GM13977 (cell line): ENCODE data around the gene SCN3A.

Experiments used
- DNase-seq: peaks from one replicate; pipeline ENCODE4 v3.0.0; 2012; ENCODE audit warnings: low spot score
- in situ Hi-C: fragments of 300-500 bp; cut with MboI; formaldehyde crosslinking; loops from one replicate; pipeline ENCODE4 v1.12.0; 2022; ENCODE audit warnings: low sequenced_read_pairs, low pct_unique_long_range_greater_than_20kb, mixed read lengths, inconsistent platforms; ENCODE audit not compliant: unreplicated experiment
- TF ChIP-seq, protein P1 (sequence below): IDR thresholded peaks from 2 replicates; pipeline ENCODE4 v1.5.1; 2012; ENCODE audit warnings: mild to moderate bottlenecking, control low read depth; ENCODE audit not compliant: insufficient read depth; ENCODE audit errors: extremely low read depth, missing control alignments

Gene SCN3A

DNA sequence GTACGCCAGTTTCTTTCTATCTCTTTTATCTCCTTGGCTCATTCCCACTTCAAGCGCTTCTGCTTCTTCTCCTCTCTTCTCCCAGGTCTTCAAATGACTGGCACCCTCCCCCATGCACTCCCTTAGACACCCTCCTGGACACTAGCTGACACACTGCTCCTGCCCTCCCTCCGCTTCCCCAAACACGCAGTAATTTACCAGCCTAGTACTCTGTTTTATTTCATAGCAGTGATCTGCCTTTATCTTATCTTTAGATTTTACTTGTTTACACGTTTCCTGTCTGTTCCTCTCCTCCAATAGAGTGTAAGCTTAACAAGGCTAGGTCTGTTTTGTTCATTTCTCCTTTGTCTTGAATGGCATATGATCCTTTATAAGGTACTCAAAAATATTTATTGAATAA lies 93.9 kb downstream of the SCN3A start:
- TF ChIP-seq, protein P1, sequence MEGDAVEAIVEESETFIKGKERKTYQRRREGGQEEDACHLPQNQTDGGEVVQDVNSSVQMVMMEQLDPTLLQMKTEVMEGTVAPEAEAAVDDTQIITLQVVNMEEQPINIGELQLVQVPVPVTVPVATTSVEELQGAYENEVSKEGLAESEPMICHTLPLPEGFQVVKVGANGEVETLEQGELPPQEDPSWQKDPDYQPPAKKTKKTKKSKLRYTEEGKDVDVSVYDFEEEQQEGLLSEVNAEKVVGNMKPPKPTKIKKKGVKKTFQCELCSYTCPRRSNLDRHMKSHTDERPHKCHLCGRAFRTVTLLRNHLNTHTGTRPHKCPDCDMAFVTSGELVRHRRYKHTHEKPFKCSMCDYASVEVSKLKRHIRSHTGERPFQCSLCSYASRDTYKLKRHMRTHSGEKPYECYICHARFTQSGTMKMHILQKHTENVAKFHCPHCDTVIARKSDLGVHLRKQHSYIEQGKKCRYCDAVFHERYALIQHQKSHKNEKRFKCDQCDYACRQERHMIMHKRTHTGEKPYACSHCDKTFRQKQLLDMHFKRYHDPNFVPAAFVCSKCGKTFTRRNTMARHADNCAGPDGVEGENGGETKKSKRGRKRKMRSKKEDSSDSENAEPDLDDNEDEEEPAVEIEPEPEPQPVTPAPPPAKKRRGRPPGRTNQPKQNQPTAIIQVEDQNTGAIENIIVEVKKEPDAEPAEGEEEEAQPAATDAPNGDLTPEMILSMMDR = no peak
- DNase-seq = no peak
- in situ Hi-C loops = no loop called here

DNA sequence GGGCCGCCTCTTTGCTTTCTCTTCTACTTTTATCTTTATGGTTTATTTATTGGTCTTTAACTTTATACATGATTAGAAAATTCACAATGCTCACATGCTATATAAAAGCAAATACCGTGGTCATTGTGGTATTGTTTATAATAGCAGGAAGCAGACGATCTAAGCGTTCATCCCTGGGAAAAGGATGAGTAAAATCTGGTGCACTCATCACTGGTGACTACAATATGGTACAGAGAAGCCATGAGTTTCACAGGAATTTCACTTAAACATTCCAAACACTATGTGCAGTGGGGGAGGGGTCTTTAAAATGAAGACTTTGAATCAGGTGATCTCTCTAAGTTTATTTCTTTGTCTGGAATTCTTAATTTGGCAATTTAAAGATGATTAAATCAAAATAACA lies 97.9 kb downstream of the SCN3A start:
- in situ Hi-C loops = no loop called here
- TF ChIP-seq, protein P1 = no peak
- DNase-seq = no peak

DNA sequence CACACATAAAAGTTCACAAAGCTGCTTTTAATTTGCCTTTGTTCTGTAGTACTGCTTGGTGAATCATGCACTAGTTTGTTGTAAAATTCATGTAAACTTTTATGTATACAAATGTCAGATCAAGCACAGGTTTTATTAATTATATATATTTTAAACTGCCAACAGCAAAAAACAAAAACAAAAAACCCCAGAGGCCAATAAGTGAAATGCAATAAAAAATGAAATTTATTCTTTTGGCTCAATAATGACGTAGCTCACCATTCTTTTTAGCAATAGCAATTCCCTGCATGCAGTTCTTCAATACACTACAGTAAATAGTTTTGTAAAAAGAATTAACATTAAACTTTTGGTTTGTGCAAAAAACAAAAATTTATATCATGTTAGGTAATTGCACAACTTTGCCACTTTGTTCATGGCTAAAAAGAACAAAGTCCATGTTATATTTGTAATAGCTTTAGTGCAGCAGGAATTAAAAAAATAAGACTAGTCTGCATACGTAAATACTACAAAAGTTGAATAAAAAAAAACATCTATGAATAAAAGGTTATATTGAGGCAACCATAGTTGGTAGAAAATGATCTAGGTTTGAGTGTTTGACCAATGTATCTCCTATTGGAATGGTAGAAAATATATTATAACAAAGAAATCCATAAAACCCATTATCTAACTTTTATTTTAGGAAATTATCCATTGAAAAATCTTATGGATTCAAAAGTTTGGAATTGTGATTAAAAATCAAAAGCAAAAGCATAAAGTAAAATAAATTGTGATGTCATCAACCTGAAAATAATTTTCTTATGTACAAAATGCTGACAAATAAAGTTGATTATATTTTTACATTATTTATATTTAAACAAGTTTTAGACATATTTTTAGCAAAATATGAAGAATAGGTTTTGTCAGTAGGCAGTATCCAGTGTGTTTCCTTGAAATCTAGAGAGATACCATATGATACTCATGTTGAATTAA lies 115.6 kb downstream of the SCN3A start:
- in situ Hi-C loops = no loop called here
- TF ChIP-seq, protein P1 = no peak
- DNase-seq = no peak

DNA sequence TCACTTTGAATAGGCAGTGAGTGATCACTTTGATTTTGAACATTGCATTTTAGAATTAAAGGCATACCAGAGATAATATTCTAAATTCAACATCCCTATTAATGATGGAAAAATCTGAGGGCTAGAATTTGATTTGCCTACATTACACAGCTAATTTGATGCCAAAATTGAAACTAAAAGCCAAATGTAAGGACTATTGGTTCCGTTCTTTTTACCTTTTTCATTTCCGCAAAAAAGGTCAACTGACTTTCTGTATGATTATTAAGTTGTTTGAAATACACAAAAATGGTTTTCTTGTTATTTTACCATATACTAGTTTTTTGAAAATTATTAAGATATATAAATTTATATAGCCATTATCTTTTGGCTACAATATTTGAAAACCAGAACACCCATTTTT lies 117.5 kb downstream of the SCN3A start:
- no peak for DNase-seq
- in situ Hi-C loops = no loop called here
- TF ChIP-seq, protein P1 = no peak

DNA sequence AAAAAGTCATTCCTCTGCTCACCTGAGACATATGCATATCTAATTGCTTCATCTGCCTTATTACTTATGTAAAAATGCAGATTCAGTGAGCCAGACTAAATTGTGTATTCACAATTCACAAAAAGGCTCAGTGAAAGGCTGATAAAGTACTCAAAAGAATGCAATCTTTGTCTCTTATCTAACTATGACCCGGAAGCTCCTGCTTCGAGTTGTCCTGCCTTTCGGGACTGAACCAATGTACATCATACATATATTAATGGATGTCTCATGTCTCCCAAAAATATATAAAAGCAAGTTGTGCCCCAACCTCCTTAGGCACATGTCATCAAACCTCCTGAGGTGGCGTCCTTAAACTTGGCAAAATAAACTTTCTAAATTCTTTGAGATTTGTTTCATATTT lies 120.5 kb downstream of the SCN3A start:
- in situ Hi-C loops = no loop called here
- no peak for DNase-seq

DNA sequence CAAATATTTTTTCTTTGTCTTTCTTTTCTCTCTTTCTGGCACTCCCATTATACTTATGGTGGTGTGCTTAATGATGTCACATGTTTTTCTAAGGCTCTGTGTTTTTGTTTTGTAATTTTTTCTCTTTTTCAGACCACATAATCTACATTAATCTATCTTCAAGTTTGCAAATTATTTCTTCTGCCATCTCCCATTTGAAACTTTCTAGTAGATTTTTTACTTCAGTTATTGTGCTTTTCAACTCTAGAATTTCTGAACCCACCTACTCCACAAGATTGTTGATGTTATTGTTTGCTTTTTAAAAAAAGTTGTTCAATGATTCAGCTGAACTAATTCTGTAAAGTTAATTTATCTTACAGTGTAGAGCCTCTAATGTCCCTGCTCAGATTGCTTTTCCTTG lies 121.4 kb downstream of the SCN3A start:
- TF ChIP-seq, protein P1 = no peak
- in situ Hi-C loops = no loop called here
- no peak for DNase-seq

More for the DNA sequence above, 120.5 kb downstream of the SCN3A start:
- TF ChIP-seq, protein P1 = no peak
